Lower leg skin (tissue), 3 donors: ENCODE measurements around the gene MAP4K1.

Experiments
- CTCF ChIP-seq, 3 donors: fragments of 450-650 bp; IDR thresholded peaks; one replicate each; pipeline ENCODE4 v1.5.1; 2016; ENCODE audit warnings: antibody characterized with exemption in 3 of 3, mild to moderate bottlenecking in 3 of 3, moderate library complexity in 2 of 3
- POLR2A ChIP-seq, 2 donors: fragments of 450-650 bp; IDR thresholded peaks; one replicate each; pipeline ENCODE4 v1.6.1; 2016 to 2017; ENCODE audit warnings: antibody characterized with exemption in 2 of 2, mild to moderate bottlenecking in 1 of 2, moderate library complexity in 1 of 2

- TF ChIP-seq CTCF (IDR thresholded peaks at IDR 0.05) (no peak), POLR2A (IDR thresholded peaks at IDR 0.05) (no peak)
Measured at GRCh38 chr19:38665219-38665931, 47.6 kb upstream of the MAP4K1 start.
